Measurements from ENCODE around the gene TNNT2.

DNA sequence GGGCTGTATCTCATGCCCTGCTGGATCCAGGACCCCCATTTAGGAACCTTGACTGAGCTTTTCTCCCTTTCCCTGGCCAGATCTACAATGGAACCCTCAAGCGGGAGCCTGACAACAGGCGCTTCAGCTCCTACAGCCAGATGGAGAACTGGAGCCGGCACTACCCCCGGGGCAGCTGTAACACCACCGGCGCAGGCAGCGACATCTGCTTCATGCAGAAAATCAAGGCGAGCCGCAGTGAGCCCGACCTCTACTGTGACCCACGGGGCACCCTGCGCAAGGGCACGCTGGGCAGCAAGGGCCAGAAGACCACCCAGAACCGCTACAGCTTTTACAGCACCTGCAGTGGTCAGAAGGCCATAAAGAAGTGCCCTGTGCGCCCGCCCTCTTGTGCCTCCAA, 64.4 kb downstream of the TNNT2 start:
- TF ChIP-seq SP1 (IDR thresholded peaks at IDR 0.05) (no peak), FOXM1 (IDR thresholded peaks at IDR 0.05; ENCODE audit: borderline replicate concordance) (no peak), ELF4 (IDR thresholded peaks at IDR 0.05) (no peak), CTBP1 (IDR thresholded peaks at IDR 0.05; ENCODE audit: borderline replicate concordance) (no peak), LEF1 (IDR thresholded peaks at IDR 0.05; ENCODE audit: borderline replicate concordance) (no peak)

Data from HEK293T (cell line).